Renal cortex interstitium (tissue), 11 donors: ENCODE measurements around the gene NDP. TPM values are rescaled to one million over a fixed set of nuclear protein-coding genes. Genes with fewer than 3 reads are reported as not detected.
A peak's percentile ranks its signal among the peaks of the same experiment; 100 is the strongest.
"Not testable (repeated sequence)": the region's sequence is repeated elsewhere in the genome, so short reads cannot be mapped to it uniquely, and the experiment has no call there.

ENCODE experiments used
- DNase-seq, 11 donors: peaks; one replicate each; pipeline ENCODE4 v3.0.0-alpha.2; 2013; ENCODE audit warnings: low read depth in 9 of 11, low spot score in 4 of 11; ENCODE audit errors: extremely low read depth in 1 of 11
- polyA plus RNA-seq, 3 donors: library from polyadenylated mRNA; unstranded; fragments of 120-200 nt; gene quantifications; one replicate each; pipeline ENCODE4 v1.2.1, GENCODE V29; 2013; ENCODE audit not compliant: insufficient read length in 3 of 3

NDP gene
- polyA plus RNA-seq, 3 donors, result 1.5 to 2.8 (median 2.5) TPM

DNA sequence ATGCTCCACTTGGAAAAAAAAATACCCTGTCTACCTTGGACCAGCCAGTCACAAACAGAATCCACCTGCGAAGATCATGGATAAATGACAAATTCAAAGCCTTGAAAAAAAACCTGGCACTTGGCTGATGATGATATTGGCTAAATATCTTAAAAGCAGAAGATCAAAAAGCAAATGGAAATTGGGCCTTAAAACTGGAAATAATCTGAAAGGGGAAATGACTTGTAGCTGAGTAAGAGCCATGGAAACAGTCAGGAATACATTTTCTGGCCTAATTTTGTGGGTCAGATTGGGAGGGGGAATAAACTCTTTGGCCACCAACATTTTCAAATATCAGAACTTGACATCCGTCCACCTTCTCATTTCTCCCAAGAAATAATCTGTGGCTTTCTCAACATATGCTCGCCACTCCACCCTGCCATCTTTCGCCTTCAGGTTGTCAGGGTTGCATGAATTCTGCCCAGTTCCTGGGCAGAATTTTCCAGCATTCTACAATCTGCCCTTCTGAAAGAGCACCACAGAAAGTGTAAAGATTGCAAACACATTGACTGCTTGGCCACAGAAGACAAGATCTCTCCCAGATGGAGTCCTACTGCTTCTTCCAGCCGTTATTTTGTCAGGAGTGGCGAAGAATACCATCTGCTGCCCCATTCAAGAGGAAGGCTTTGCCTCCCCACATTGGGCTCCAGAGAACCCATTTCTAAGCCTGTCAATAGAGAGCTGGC lies 1.7 kb upstream of the NDP start:
- DNase-seq, result no peak

DNA sequence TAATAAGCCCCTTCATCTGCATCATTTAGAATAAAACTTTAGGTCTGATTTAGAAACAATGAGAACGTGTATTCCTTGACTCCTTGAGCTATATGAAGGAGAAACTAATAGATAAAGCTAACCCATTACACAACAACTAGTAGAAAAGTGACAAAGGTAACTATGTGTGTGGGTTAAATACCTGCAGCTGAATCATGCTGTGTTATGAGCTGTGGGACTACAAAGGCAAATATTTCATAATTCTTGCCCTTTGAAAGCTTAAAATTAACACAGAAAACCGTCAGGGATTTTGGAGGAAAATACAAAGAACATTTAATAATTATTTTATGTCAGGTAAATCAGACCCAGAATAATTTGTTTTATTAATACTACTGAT lies 898 bp upstream of the NDP start:
- no peak for DNase-seq

DNA sequence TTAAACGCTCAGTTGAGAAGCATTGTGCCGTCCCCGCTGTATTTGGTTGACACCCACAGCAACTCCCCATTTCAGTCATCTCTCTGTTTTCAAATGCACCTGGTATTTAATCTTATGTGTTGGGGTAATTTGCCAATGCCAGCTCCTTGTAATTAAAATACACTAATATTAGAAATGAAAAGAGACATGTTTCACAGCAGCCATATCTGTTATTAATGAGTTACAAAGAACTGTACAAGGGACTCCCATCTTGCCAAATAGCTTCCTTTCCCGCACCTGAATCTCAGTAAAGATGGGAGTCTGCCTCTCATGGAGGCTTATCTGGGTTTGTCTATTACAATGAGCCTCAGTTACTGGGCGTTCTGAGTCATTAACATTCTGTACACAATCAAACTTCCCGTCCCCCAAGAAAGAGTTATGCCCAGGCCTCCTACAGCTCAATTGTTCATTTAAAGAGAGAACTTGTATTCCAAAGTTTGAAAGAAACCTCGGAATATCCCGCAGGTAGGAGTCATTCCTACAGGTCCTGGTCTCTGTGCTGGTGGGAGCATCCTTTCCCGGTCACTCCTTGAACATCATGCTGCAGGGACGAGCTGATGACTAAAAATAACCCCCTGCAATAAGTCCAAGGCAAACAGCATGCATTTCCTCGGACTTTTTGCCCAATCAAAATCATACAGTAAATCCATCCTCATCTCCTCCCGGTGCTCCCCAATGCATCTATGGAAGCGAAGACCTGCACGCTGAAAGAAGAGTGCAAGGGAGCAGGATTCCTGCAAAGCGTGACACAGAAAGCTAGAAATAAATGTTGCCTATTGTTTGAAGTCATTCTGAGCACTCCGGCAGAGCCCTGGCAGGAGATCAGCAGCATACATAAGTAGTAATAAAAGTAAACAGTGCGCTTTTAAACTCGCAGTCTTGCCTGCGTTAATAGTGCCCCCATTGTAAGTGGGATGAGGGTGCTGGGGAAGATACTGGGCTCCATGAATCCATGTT lies 926 bp downstream of the NDP start:
- DNase-seq, result no peak

DNA sequence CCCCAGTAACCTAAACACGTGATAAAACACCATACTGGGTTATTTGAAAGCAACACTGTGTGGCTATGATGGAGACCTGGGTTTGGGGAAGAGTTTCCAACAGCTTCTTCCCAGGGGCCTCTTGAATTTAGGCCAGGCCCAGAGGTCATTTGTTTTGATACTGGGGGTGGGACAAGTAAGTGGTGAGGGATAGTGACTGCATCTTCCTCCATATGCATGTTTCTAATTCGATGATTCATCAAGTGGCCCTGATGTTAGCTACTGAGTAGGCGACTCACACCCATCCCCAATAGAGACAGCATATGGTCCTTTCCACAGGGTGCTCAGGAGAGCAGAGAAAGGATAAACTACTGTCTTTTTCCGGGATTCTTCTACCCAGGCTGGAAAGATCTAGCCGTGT lies 2.7 kb downstream of the NDP start:
- DNase-seq, result no peak

DNA sequence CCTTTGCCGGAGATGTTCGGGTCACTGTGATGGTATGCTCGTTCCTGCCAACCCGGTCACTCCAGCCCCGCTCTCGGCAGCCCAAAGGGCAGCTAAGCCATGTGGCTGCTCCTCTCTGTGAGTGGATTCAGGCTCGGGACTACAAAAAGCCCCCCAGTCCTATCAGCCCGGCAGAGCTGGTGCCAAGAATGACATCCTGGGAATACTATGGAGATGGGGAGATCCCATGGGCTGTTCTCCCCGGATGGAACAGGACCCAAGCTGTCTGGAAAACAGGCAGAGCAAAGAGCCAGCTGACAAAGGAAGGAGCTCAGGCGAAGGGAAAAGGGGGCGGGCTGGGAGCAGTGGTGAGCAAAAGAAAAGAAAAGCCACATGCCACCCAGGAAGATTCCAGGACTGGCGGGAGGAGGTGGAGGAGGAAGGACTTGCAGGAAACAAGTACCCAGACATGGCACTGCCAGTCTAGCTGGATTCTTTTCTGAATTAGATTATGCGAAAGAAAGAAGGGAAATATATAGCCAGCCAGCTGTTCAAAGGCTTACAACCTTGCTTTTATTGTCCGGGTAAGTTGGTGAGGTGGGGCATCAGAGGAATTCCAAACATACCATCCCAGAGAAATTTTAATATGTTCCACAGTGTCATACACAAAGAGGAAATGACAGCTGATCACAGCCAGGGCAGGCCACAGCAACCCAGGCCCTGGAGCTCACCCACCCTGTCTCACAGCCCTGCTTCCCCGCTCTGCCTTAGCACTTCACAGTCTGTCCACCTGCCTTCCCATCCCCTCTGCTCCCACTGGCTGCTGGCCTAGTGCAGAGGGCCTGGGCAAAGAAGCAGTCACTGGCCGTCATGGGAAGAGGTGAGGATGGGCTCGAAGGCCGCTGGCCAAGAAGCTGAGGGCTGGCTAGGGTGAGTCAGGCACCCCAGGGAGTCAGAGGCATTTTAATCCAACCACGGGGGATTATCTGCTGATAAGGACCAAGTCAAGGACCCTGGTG lies 3.4 kb downstream of the NDP start:
- no peak for DNase-seq

DNA sequence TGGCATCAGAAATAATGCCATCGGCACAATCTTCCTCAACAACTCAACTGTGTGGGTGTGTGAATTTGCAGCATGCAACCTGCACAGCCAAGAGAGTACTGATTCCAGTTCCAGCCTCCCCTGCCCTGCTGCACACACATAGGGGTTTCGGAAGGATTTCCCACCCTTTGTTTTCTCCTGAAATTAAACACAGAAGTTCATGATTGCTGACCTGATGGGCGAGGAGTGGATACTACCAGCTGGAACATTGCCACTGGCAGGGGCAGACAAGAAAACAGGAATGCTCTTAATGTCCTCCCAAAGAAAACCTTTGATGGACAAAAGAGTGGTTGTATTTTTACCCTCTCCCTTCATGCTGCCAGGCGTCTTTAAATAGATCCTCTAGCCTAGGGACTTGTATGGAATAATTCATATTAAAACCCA lies 4.8 kb downstream of the NDP start:
- no peak for DNase-seq

DNA sequence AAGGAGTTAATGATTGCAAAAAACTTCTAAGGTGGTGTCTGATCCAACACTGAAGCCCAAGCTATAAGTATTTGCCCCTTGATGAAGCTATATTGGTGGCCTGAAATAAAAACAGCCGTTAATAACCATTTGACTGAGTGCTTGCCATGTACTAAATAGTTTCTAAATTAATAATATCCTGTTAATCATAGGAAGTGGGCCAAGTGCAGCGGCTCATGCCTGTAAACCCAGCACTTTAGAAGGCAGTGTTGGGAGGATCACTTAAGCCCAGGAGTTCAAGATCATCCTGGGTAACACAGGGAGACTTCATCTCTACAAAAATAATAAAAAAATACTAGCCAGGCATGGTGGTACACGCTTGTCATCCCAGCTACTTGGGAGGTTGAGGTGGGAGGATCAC lies 8.3 kb downstream of the NDP start:
- DNase-seq, result no peak

DNA sequence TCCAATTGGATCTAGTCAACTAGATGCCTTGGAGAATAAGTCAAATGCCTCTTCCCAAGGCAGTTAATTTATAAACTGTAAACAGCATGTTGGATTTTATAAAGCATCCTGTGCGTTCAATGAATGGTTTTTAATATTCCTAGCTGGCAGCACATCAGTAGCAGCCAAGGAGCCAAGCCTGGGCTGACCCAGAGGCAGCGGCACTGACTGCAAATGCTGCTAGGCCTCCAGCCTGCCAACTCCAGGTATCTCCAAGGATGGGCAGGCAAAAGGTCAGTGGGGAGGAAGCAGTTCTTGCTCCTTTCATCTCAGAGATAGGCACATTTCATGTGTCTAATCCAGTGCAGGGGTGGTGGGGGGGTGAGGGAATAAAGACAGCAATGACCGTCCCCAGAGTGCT lies 9.5 kb downstream of the NDP start:
- DNase-seq, result no peak

DNA sequence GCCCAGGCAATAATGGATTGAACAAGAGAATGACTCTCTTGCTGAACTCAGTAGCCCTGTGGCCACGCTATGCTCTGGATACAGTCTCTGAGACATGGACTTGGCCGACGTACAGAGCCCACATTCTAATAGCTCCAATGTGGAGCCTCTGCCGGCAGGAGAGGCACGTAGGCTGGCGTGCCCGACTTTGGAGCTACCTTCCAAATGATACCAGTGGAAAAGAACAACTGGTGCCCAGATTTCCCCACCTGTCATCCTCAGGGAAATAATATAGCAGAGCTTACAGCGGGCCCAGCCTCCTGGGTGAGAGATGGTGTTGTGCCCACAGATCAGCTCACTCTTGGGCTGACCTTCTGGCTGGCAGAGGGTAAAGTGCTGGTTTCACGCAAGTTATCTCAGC lies 10.6 kb downstream of the NDP start:
- DNase-seq, result no peak

DNA sequence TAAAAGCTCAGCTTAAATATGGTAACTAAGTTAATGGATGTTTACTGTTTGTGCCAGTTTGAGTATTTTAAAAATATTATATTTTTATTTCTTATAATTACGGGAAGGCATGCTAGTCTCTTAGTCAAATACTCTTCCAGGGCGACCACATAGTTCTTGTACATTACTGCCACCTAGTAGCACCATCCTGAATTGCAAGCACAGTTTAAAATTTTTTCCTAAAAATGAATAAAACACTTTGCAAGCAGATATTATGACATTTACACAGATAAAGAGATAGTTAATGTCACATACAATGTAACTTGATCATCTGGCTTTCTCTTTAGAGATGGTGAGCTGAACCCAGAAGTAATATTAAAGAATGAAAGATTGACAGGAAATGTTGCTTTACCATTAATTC lies 11.5 kb downstream of the NDP start:
- DNase-seq, result no peak

DNA sequence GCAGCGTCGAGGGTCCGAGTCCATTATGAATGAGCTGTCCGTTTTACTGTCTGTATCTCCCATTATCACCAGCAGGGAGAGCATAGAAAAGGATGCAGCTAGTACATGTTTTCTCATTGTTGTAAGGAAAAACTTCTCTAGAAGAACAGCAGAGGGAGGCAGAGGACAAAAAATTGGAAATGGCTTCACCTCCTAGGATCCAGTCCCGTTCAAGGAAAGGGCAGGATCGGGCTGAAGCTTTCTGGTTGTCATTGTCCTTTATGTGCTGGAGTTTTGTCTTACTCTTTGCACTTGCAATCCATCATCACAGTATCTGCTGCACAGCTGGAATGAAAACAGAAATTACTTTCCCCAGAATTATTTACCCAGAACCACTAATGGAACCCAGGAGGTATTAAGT lies 14.7 kb downstream of the NDP start:
- peak; percentile 28 to 89 (median 65) for DNase-seq

DNA sequence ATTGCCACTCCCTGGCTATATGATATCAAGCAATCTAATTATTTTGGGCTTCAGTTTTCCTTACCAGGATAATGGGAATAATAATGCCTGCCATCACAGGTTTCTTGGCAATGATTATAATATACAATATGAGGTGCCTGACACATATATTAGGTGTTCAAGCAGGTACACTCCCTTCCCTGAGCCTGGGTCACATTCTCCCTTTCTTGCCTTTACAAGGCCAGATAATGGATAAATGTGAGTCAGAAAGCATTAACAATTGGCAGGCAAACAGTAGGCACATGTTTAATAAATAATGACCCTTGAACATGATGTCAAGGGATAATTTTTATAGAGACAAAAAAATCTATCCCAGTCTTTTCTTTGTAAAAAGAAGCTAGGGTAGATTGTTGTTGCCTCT lies 17.2 kb downstream of the NDP start:
- DNase-seq, result no peak

DNA sequence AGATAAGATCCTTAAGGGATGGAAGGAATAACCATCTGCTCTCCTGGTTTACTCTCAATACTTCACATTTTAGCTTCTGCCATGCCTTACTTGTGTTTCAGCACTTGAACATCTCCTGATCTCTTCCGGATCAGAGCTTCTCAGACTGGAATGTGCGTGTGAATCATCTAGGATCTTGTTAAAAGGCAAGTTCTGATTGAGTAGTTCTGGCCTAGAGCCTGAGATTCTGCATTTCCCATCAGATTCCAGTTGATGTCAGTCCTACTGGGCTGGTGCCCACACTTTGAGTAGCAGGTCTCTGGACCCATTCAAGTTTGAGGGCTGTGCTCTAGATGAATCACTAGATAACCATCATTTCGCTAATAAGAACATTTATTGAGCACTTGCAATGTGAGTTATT lies 20.0 kb downstream of the NDP start:
- no peak for DNase-seq

DNA sequence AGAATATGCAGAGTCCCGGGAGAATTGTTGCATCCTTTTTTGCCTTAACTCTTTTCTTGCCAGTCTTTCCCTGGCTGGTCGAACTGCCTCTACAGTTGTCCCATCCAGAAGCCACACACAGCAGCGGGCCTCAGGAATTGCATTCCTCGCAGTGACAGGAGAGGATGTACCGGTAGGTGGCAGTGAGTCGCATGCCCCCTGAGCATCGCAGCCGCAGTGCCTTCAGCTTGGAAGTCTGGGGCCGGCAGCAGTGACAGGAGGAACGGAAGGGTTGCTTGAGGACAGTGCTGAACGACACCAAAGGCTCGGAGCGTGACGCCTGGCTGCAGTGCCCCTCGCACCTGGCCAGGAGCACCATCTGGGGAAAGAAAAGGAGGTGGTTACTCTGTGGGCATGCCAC lies 23.5 kb downstream of the NDP start:
- DNase-seq, result no peak

DNA sequence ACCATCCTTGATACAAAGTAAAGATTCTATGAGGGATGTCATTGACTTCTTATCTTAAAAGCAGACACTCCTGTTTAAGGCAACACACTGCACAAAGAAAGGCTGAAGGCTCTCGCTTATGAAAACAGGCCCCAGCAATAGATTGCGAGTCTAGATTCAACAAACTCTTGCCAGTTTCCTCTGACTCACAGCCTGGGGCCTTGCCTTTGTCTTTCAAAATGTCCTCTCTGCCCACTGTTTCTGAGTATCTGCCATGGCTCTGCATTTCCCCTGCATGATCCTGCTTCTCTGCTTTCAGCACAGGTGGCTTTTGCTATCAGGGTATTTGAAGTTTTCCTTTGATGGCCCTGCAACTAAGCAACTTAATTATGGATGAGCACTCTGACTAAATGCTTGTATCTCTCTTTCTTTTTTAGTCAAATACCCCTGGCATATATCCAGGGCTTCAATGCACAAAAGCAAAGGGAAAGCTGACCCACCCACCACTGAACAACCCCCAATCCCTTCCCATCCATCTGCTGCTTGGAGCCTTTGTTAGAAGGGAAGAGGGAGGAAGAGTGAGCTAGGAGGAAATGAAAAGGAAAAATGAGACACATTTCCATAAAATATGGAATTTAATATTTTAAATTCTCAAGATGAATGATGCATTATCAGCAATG lies 32.2 kb downstream of the NDP start:
- no peak for DNase-seq

DNA sequence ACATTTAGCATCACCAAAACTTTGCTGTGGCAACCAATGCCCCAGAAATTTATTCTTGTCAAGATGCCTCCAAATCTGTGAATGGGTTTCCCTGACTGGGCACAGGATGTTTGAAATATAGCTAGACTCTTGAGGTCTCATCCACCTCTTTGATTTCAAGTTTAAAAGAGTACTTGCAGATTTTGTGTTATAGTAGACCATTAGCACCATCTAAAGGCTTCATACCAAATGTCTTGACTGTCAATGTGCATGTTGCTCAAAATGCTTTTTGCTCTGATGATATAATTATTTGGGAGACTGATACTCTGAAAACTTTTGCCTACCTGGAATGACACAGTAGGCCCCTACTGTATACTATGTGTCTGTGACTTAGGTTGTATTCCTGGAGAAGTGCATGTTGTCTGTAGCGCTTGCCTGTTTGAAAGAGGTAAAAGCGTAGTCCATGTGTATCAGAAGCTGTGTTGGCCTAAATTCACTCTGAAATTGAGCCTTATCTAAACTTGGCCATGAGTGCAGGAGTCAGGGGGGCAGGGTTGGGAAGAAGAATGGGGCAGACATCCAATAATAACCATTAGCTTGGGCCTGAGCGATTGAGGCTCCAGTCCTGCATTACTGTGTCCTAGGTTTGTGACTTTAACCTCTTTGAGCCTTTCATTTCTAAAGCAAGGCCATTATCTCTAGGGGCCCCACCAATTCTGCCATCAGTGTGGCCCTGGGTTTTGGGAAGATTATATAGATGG lies 33.8 kb downstream of the NDP start:
- no peak for DNase-seq

DNA sequence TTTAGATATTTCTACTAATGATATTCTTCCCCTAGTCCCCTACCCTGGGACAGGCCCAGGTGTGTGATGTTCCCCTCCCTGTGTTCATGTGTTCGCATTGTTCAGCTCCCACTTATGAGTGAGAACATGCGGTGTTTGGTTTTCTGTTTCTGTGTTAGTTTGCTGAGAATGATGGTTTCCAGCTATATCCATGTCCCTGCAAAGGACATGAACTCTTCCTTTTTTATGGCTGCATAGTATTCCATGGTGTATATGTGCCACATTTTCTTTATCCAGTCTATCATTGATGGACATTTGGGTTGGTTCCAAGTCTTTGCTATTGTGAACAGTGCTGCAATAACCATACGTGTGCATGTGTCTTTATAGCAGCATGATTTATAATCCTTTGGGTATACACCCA lies 51.2 kb downstream of the NDP start:
- DNase-seq, result not testable (repeated sequence)

DNA sequence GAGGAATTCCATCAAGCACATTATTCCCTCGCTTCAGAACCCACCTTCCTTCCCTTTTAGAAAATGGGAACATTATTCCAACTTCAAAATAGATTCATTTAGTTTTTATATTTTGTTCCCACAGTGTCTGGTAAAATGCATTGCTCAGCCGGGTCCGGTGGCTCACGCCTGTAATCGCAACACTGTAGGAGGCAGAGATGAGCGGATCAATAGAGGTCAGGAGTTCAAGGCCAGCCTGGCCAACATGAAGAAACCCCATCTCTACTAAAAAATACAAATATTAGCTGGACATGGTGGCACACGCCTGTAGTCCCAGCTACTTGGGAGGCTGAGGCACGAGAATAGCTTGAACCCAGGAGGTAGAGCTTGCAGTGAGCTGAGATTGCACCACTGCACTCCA lies 62.4 kb downstream of the NDP start:
- not testable (repeated sequence) for DNase-seq
